Epithelial cell of esophagus (primary cell): ENCODE data around the gene PRPSAP2.

Experiments used
- DNase-seq: peaks from one replicate; pipeline ENCODE4 v3.0.0; 2010; ENCODE audit warnings: low read depth
- H3K4me3 ChIP-seq: 2 replicates; pipeline ENCODE4 v1.5.1; 2011; ENCODE audit warnings: mild to moderate bottlenecking, low read length, control low read depth
- CTCF ChIP-seq: IDR thresholded peaks from 2 replicates; pipeline ENCODE4 v1.5.1; 2011; ENCODE audit warnings: low read depth, mild to moderate bottlenecking, low read length, control low read depth, inconsistent platforms; ENCODE audit not compliant: insufficient read depth; ENCODE audit errors: missing control alignments

The PRPSAP2 gene

GRCh38 chr17:18946536-18946935 is 88.6 kb downstream of the PRPSAP2 start:
- TF ChIP-seq CTCF, result no peak
- DNase-seq, result peak; percentile 44
- no peak overlapping the region for H3K4me3 ChIP-seq

GRCh38 chr17:18947866-18948265 is 89.9 kb downstream of the PRPSAP2 start:
- no peak for TF ChIP-seq CTCF
- no peak overlapping the region for H3K4me3 ChIP-seq
- no peak for DNase-seq

- DNase-seq, result no peak
- no peak for TF ChIP-seq CTCF
- no peak overlapping the region for H3K4me3 ChIP-seq
Measured at GRCh38 chr17:18948476-18949006, 90.6 kb downstream of the PRPSAP2 start.

GRCh38 chr17:18949566-18949965 is 91.6 kb downstream of the PRPSAP2 start:
- H3K4me3 ChIP-seq, result no peak overlapping the region
- no peak for TF ChIP-seq CTCF
- no peak for DNase-seq

GRCh38 chr17:18950346-18950745 is 92.4 kb downstream of the PRPSAP2 start:
- H3K4me3 ChIP-seq, result no peak overlapping the region
- DNase-seq, result no peak
- TF ChIP-seq CTCF, result no peak

- no peak for DNase-seq
- no peak overlapping the region for H3K4me3 ChIP-seq
- TF ChIP-seq CTCF, result no peak
Measured at GRCh38 chr17:18950944-18951905, 93.3 kb downstream of the PRPSAP2 start.
